ENCODE measurements around the gene RSPO3.

DNA sequence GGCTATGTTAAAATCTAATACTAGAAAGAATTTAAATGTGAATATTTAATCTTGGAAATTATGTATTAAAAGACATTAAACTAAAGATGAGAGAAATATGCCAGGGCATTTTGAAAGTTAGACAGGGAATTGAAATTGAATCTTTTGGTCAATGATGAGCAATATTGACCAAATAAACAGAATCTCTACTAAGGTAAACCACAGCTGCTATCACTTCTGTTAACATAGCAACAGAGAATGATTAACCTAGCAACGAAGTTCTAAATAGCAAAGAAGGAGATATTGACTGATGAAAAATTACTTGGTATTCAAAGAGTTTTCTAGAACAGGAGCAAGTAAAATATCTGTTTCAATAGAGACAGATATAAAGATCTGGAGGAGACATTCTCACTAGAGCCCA lies 45.2 kb upstream of the RSPO3 start:
- TF ChIP-seq, protein P1, sequence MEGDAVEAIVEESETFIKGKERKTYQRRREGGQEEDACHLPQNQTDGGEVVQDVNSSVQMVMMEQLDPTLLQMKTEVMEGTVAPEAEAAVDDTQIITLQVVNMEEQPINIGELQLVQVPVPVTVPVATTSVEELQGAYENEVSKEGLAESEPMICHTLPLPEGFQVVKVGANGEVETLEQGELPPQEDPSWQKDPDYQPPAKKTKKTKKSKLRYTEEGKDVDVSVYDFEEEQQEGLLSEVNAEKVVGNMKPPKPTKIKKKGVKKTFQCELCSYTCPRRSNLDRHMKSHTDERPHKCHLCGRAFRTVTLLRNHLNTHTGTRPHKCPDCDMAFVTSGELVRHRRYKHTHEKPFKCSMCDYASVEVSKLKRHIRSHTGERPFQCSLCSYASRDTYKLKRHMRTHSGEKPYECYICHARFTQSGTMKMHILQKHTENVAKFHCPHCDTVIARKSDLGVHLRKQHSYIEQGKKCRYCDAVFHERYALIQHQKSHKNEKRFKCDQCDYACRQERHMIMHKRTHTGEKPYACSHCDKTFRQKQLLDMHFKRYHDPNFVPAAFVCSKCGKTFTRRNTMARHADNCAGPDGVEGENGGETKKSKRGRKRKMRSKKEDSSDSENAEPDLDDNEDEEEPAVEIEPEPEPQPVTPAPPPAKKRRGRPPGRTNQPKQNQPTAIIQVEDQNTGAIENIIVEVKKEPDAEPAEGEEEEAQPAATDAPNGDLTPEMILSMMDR (IDR thresholded peaks at IDR 0.05): no peak
- TF ChIP-seq POLR2AphosphoS5 (IDR thresholded peaks at IDR 0.05; ENCODE audit: insufficient read depth in 1 of 2, low read depth in 1 of 2) (no peak), POLR2A (IDR thresholded peaks at IDR 0.05) (no peak)
